NCI-H510A (cell line): ENCODE results near the gene NPHS2.
"Not testable (repeated sequence)": the region's sequence is repeated elsewhere in the genome, so short reads cannot be mapped to it uniquely, and the experiment has no call there.

Source experiments
- DNase-seq: peaks from one replicate; lab custom pipeline; 2025; lab: John Stamatoyannopoulos, UW

The NPHS2 gene

GRCh38 chr1:179547021-179547535, 28.7 kb downstream of the NPHS2 start:
- no peak for DNase-seq

- DNase-seq = no peak
Measured at GRCh38 chr1:179545321-179545720, 30.4 kb downstream of the NPHS2 start.

GRCh38 chr1:179541774-179542173, 34.0 kb downstream of the NPHS2 start:
- no peak for DNase-seq

- no peak for DNase-seq
Measured at GRCh38 chr1:179530352-179530751, 45.4 kb downstream of the NPHS2 start.

- no peak for DNase-seq
Measured at GRCh38 chr1:179529482-179530195, 46.1 kb downstream of the NPHS2 start.

GRCh38 chr1:179518544-179518943, 57.2 kb downstream of the NPHS2 start:
- not testable (repeated sequence) for DNase-seq

GRCh38 chr1:179516976-179517705, 58.6 kb downstream of the NPHS2 start:
- DNase-seq = no peak

- DNase-seq = no peak
Measured at GRCh38 chr1:179510038-179510437, 65.7 kb downstream of the NPHS2 start.

GRCh38 chr1:179509384-179509783, 66.4 kb downstream of the NPHS2 start:
- no peak for DNase-seq

- no peak for DNase-seq
Measured at GRCh38 chr1:179506199-179506598, 69.5 kb downstream of the NPHS2 start.
